Germinal center (tissue), 1 donor: ENCODE data around the gene DMRTA1.
"Not testable (repeated sequence)": the region's sequence is repeated elsewhere in the genome, so short reads cannot be mapped to it uniquely, and the experiment has no call there.

Experiments
- DNase-seq: peaks from one replicate; pipeline ENCODE4 v3.0.0; 2012; ENCODE audit warnings: mixed read lengths, low spot score

The DMRTA1 gene

GRCh38 chr9:22457448-22457847, 10.8 kb downstream of the DMRTA1 start:
- DNase-seq = no peak

GRCh38 chr9:22463205-22463604, 16.6 kb downstream of the DMRTA1 start:
- DNase-seq = no peak

GRCh38 chr9:22469928-22470544, 23.4 kb downstream of the DMRTA1 start:
- peak; percentile 6 for DNase-seq

DNA sequence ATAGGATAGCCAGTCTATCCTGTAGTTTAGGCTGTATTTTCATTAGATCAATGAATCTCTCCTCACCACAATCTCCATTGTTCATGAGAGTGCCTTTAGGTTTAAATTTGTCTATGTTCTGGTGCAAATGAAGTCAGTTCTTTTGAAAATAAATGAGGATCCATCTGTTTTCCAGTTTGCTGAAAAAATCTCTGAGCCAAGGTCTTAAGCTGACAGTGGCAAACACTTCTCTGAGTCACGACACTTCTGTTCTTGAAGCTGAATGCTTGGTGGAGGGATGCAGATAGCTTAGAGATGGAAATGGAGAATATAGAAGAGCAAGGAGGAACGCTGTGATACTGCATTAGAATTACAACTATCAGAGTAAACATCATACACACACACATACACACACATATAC, 34.9 kb downstream of the DMRTA1 start:
- no peak for DNase-seq

GRCh38 chr9:22483528-22484070, 37.0 kb downstream of the DMRTA1 start:
- no peak for DNase-seq

- DNase-seq = not testable (repeated sequence)
Observed at GRCh38 chr9:22496197-22496596, 49.6 kb downstream of the DMRTA1 start.
